ENCODE measurements around the gene TSHR.

Gene TSHR

GRCh38 chr14:81120501-81120900 lies 165.1 kb downstream of the TSHR start:
- no peak overlapping the region for H3K4me3 ChIP-seq (ENCODE audit: control insufficient read depth, low read depth, low read length)
- TF ChIP-seq, protein P1, sequence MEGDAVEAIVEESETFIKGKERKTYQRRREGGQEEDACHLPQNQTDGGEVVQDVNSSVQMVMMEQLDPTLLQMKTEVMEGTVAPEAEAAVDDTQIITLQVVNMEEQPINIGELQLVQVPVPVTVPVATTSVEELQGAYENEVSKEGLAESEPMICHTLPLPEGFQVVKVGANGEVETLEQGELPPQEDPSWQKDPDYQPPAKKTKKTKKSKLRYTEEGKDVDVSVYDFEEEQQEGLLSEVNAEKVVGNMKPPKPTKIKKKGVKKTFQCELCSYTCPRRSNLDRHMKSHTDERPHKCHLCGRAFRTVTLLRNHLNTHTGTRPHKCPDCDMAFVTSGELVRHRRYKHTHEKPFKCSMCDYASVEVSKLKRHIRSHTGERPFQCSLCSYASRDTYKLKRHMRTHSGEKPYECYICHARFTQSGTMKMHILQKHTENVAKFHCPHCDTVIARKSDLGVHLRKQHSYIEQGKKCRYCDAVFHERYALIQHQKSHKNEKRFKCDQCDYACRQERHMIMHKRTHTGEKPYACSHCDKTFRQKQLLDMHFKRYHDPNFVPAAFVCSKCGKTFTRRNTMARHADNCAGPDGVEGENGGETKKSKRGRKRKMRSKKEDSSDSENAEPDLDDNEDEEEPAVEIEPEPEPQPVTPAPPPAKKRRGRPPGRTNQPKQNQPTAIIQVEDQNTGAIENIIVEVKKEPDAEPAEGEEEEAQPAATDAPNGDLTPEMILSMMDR (conservative IDR thresholded peaks at IDR 0.05; ENCODE audit: control insufficient read depth, insufficient read depth, low read depth, low read length) = no peak
- no peak for DNase-seq (ENCODE audit: low read depth)

GRCh38 chr14:81122326-81122725 lies 166.9 kb downstream of the TSHR start:
- TF ChIP-seq, protein P1 (conservative IDR thresholded peaks at IDR 0.05; ENCODE audit: control insufficient read depth, insufficient read depth, low read depth, low read length) = no peak
- no peak overlapping the region for H3K4me3 ChIP-seq (ENCODE audit: control insufficient read depth, low read depth, low read length)
- no peak for DNase-seq (ENCODE audit: low read depth)

DNA sequence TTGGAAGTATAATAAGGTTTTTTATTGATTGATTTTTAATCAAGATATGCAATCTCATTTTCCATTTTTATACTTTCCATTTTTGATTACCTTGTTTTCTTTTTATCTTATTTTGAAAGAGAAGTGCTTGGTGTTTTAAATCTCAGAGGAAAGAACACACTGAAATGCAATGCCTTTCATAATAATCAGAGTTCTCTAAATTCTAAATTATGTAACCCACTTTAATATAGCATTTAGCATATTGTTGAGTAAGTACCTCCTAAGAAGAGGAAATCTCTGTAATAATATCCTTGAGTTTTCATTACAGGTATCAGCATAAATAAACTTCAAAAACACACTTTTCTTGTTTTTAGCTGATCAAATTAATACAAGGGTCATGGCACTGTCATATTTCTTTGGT lies 168.4 kb downstream of the TSHR start:
- TF ChIP-seq, protein P1 (conservative IDR thresholded peaks at IDR 0.05; ENCODE audit: control insufficient read depth, insufficient read depth, low read depth, low read length) = no peak
- no peak overlapping the region for H3K4me3 ChIP-seq (ENCODE audit: control insufficient read depth, low read depth, low read length)
- DNase-seq (ENCODE audit: low read depth) = no peak

DNA sequence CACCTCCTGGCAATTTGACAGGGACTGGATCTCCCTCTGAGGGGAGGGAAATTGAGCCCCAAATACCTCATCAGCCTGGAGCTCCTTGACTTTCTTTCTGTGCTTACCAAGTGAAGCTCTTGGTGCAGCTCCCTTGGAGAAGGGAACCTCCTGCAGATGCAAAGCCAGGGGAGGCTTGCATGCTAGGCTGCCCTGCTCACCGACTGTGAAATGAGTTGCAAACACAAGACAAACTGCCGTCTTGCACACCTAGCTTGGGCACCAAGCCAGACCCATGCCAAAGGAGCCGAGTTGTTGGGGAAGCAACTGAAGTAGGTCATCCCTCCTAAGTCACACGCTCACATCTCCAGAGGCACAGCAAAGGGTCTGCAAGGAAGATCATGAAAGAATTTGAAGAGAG lies 170.1 kb downstream of the TSHR start:
- TF ChIP-seq, protein P1 (conservative IDR thresholded peaks at IDR 0.05; ENCODE audit: control insufficient read depth, insufficient read depth, low read depth, low read length) = no peak
- no peak for DNase-seq (ENCODE audit: low read depth)
- no peak overlapping the region for H3K4me3 ChIP-seq (ENCODE audit: control insufficient read depth, low read depth, low read length)

DNA sequence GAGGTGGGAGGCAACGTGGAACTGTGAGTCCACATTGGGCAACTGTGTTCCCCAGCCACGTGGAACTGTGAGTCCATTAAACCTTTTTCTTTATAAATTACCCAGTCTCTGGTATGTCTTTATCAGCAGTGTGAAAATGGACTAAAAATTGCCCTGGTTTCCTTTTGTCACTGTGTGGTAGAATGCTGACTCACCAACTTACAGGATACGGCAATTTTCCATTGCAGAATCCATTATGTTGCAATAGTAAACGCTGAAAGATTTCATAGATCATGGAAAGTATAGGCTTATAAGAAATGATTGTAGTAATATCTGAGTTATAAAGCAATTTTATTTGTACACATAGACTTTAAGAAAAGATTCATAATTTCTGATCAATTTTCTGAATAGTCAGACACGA lies 172.4 kb downstream of the TSHR start:
- H3K4me3 ChIP-seq (ENCODE audit: control insufficient read depth, low read depth, low read length) = no peak overlapping the region
- peak; percentile 26 for DNase-seq (ENCODE audit: low read depth)
- TF ChIP-seq, protein P1 (conservative IDR thresholded peaks at IDR 0.05; ENCODE audit: control insufficient read depth, insufficient read depth, low read depth, low read length) = no peak

DNA sequence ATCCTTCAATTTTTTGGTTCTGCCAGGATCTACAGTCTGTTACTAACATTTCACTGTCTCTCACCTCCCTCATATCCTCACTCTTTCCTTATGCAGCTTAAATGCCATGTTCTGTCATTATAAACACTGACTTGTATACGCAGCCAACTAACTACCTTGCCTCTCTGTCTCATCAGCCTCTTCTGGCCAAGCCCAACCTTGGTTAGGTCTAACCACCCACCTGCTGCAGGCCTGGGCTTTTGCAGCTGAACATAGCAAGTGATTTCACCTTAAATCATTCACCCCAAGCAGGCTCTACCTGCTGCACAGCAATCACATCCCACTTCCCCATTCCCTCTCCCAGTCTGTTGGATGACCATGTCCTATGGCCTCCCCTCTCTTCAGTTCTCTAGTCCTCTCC lies 173.8 kb downstream of the TSHR start:
- no peak overlapping the region for H3K4me3 ChIP-seq (ENCODE audit: control insufficient read depth, low read depth, low read length)
- TF ChIP-seq, protein P1 (conservative IDR thresholded peaks at IDR 0.05; ENCODE audit: control insufficient read depth, insufficient read depth, low read depth, low read length) = no peak
- no peak for DNase-seq (ENCODE audit: low read depth)

- TF ChIP-seq, protein P1 (conservative IDR thresholded peaks at IDR 0.05; ENCODE audit: control insufficient read depth, insufficient read depth, low read depth, low read length) = no peak
- H3K4me3 ChIP-seq (ENCODE audit: control insufficient read depth, low read depth, low read length) = no peak overlapping the region
- no peak for DNase-seq (ENCODE audit: low read depth)
Measured at GRCh38 chr14:81132468-81132867, 177.0 kb downstream of the TSHR start.
